Stimulated activated CD8-positive, alpha-beta memory T cell treated with anti-CD3 and anti-CD28 coated beads, Interleukin-4, amount 100 ng/mL, for 48 hours (primary cell): ENCODE measurements around the gene GP1BA.

ENCODE experiments used
- DNase-seq: peaks from one replicate; pipeline ENCODE4 v3.0.0-alpha.2; 2020

Gene GP1BA

DNA sequence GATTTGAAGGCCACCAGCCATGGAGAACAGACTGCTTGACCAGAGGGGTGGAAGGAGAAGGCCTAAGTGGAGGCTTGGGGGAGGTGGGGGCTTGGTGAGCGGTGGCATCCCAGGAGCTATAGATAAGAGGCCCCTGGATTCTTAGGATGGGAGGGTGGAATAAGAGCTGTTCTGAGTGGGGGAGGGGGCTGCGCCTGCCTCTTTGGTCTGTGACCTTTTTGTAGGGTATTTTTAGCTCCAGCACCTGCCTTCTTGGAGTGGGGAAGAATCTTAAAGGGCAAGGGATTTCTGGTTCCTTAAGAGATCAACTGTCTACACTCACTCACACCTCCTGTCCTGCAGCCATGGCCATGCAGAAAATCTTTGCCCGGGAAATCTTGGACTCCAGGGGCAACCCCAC is 19.4 kb downstream of the GP1BA start:
- DNase-seq, result no peak

DNA sequence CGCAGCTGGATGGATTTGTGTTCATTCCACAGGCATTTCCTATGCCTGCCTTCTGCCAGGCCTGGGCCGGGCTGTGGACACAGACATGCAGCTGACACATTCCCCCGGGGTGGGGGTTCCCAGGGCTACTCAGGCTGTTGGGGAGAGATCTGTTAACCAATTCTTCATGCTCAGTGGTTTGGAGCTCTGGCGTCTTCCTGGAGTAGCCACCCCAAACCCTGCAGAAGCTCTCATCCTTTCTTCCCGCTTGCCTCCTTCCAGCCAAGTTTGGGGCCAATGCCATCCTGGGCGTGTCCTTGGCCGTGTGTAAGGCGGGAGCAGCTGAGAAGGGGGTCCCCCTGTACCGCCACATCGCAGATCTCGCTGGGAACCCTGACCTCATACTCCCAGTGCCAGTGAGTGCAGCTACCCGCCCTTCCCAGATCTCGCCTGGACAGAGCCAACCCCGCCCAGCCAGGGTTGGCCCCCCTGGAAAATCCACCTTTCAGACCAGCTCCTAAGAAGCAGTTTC is 21.4 kb downstream of the GP1BA start:
- DNase-seq, result no peak

DNA sequence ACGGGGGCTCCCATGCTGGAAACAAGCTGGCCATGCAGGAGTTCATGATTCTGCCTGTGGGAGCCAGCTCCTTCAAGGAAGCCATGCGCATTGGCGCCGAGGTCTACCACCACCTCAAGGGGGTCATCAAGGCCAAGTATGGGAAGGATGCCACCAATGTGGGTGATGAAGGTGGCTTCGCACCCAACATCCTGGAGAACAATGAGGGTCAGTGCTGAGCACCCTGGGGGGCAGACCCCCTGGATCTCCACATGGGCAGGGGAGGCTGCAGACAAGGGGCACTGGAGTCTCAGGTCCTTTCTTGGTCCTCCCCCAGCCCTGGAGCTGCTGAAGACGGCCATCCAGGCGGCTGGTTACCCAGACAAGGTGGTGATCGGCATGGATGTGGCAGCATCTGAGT is 23.0 kb downstream of the GP1BA start:
- no peak for DNase-seq

- DNase-seq, result peak; percentile 74
Measured at GRCh38 chr17:4956493-4957061, 24.5 kb downstream of the GP1BA start.

- DNase-seq, result no peak
Measured at GRCh38 chr17:4958102-4958501, 26.0 kb downstream of the GP1BA start.

GRCh38 chr17:4959261-4959965 is 27.3 kb downstream of the GP1BA start:
- DNase-seq, result no peak

DNA sequence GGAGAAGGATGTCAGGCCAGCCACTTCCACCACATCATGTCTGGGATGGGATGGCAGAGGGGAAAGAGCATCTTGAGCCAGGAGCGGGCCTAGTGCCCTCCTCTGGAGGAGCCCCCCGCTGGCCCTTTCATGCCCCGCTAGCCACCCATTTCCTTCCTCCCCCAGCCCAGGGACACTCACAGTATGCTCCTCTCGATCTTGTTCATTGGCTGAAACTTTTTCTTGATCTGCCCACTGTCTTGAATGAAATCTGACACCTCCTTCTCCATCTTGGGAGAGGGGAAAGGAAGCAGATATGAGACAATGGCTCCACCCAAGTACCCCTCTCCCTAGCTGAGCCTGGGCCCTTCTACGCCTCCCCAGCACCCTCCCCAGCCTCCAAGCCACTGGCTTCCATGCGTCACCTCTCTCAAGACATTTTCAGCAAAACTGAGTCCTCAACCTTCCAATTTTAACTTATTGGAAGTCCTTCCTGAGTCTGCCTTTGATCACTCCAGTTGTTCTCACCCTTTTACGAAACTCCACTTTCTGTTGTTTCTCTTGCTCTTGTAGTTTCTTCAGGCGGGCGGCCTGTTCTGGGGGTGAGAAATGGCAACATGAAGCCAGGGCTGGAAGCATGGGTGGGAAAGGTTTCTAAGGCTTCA is 28.3 kb downstream of the GP1BA start:
- DNase-seq, result no peak

- DNase-seq, result no peak
Measured at GRCh38 chr17:4965311-4965986, 33.4 kb downstream of the GP1BA start.

- DNase-seq, result peak; percentile 90
Measured at GRCh38 chr17:4966844-4967538, 34.9 kb downstream of the GP1BA start.

DNA sequence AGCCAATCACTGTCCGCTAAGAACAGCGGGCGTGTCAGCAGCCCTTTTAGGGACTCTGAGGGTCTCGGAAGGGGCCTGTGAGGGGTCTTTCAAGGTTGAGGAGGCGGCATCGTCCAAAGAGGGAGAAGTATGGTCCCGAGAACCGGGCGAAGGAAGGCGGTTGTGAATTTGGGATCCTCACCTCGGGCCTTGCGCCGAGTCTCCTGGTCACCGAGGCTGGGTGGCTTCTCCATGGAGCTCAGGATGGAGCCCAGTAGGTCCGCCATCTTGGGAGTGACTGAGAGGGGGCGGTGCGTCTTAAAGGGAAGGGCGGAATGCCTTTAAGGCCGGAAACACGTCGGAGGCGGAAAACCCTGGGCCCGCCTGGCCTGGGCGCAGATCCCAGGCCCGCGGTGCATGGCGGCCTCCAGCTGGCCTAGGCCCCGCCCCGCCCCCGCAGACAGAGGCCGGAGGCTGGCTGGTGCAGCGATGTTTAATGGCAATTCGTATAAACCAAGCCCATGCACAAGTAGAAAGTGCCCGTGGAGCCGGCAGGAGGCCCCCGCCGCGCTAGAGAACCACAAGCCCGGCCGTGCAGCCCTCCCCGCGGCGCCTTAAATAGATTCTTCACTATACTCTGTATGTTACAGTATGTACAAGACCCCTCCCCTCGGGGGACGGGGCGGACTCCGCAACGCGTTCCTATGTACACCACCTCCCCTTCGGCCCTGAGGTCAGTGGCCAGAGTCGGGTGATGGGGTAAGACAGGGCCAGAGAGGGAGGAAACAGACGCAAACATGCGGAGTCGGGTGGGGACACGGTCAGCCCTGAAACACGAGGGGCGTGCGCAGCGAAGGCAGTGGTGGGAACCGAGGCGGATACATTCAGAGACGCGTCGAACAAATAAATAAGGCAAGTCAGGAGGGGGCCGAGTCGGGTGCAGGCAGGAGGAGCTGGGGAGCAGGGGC is 35.7 kb downstream of the GP1BA start, which contains the start of gene SPAG7:
TSS of gene SPAG7 (minus strand) at position 279 of the 947 bp plus-strand sequence. CDS start at position 266, 13 bp downstream.
- peak; percentile 96 for DNase-seq

DNA sequence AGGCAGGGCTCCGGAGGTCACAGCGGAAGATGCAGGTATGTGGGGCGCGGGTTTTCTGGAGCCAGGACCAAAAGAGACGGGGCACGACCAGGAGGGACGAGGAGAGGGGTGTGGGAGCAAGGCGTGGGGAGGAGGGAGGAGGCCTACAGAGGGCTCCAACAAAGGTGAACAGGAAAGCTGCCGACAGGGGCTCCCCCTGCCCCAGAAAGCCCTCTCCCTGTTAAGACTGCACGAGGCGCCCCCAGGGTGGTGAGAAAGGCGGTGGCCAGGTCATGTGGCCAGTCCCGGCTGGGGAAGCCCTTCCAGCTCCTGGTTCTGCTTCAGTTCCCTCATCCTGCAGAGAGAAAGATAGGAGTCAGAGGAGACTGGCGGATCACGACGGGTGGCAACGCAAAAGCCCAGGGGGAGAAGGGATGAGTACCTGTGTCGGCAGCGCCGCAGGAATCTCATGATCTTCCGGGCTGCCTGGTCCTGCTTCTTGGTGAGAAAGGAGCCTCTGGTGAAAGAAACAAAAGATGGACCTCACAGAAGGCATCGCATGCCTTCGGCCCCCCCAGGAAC is 36.5 kb downstream of the GP1BA start:
- DNase-seq, result peak; percentile 66

DNA sequence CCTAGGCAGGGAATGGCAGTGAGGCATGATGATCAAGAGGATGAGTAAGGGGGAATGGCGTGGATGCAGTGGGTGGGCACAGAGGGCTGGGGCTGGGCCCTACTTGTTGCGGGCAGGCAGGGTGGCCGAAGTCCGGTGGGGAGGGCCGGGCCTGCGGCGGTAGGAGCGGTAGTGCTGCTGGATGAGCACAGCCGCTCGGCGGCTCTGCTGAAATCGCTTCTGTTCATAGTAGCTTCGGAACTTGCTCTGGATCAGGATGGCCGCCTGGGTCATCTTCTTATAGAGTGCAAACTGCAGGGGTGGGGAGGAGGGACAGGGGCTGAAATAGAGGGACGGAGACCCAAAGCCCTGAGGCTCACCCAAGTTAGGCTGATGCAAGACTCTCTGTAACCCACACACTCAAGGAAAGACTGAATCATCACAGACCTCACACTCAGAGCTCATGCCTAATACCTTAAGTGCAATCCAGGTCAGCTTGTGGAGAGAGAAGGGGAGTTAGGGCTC is 37.0 kb downstream of the GP1BA start:
- peak; percentile 71 for DNase-seq

DNA sequence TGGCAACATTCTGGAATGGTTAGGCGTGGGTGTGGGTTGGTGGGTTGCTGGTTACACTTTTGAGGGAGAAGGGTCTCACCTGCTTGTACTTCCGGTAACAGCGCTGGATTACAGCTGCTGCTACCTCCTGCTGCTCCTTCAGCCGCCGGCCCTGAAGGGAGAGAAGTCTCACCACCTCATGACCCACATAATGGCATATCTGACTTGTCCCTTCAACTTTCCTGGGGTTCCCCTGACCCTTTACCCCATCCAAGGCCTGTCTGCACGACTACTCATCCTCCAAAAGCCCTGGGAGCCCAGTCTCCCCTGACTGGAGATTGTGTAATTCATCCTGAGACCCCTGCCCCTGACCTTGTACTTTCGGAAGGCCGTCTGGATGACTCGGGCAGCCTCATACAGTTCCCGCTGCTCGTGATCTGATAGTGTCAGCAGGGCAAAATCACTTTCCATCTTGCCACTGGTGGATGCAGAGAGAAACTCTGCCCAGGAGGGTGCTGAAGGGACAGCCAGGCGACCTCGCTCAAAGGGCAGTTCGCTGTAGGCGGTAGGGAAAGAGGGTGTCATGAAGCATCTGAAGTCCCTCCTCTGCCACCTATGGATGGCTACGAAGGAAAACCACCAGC is 37.6 kb downstream of the GP1BA start:
- DNase-seq, result peak; percentile 64

GRCh38 chr17:4970273-4970672 is 38.2 kb downstream of the GP1BA start:
- DNase-seq, result no peak

DNA sequence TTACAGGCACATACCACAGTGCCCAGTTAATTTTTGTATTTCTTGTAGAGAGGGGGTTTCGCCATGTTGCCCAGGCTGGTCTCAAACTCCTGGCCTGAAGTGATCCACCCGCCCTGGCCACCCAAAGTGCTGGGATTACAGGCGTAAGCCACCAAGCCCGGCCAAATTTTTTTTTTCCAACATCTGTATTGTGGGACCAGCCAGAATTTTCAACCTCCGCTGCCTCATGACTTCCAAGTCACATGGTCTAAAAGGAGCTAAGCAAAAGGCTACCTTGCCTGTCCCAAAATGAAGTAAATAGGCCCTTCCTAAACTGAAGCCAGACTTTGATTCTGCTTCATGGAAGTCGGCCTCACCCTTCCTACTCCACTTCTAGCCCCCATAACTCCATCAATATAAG is 39.7 kb downstream of the GP1BA start:
- DNase-seq, result no peak

GRCh38 chr17:4972322-4972721 is 40.2 kb downstream of the GP1BA start:
- DNase-seq, result no peak

DNA sequence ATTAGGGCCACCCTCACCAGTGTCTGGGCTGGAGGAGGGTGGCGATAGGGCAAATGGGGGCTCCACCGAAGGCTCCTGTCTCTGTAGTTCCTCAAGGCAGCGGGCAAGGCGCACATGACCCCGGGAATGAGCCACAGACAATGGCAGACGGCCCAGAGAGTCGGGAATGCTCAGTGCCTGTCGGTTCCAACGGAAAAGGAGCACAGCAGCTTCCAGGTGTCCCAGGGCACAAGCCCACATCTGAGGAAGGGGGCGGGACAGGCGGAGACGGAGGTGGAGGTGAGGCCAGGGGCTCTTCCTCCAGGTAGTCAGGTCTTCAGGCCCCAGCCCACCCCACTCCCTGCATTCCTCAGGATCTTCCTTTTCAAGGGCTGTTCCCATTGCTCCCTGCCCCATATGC is 40.7 kb downstream of the GP1BA start:
- no peak for DNase-seq

GRCh38 chr17:4973256-4974114 is 41.4 kb downstream of the GP1BA start:
- no peak for DNase-seq

DNA sequence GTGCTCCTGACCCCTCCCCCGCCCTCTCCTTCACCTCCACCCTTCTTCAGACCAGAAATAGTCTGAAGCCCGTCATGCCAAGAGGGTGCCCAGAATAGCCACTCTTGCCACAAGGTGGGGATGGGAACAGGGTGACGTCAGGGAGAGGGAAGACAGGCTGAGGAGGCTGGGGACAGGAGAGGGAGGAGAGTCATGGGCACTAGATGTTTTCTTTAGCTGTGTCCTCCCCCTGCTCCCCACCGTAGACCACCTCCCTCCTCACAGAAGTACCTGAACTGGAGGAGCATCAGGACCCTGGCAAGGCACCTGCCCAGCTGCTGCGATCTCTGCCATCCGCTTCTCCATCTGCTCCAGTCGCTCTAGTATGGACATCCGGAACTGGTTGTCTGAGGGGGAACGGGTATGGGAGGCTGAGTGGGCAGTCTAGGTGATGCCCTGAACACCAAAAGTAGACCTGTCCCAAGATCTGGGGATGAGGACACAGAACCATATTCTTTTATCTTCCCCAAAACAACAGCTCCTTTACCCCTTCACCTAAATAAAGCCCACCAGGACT is 42.1 kb downstream of the GP1BA start:
- DNase-seq, result no peak
